Left renal pelvis (tissue), 4 donors: ENCODE data around the gene RANBP3L. TPM values are rescaled to one million over a fixed set of nuclear protein-coding genes. Genes with fewer than 3 reads are reported as not detected.
"Not testable (repeated sequence)": the region's sequence is repeated elsewhere in the genome, so short reads cannot be mapped to it uniquely, and the experiment has no call there.

ENCODE experiments used
- DNase-seq, 4 donors: peaks; one replicate each; pipeline ENCODE4 v3.0.0-alpha.2; 2013; ENCODE audit warnings: low read depth in 4 of 4, low spot score in 3 of 4
- polyA plus RNA-seq, 4 donors: library from polyadenylated mRNA; unstranded; fragments of 120-200 nt; gene quantifications; one replicate each; pipeline ENCODE4 v1.2.1, GENCODE V29; 2013; ENCODE audit not compliant: insufficient read length in 4 of 4

The RANBP3L gene
- 1 to 10 TPM in 3 of 4 donors, under 1 TPM in 1; 0.29 to 8.3 (median 7.7) TPM for polyA plus RNA-seq

GRCh38 chr5:36301858-36302603, at the start of gene RANBP3L:
Gene RANBP3L (minus strand): TSS chr5:36301902. CDS start chr5:36301416, 486 bp downstream.
- peak in 2 of 4 donors; percentile 36 to 44 for DNase-seq

- no peak for DNase-seq
Observed at GRCh38 chr5:36346896-36347690, 45.4 kb upstream of the RANBP3L start.

DNA sequence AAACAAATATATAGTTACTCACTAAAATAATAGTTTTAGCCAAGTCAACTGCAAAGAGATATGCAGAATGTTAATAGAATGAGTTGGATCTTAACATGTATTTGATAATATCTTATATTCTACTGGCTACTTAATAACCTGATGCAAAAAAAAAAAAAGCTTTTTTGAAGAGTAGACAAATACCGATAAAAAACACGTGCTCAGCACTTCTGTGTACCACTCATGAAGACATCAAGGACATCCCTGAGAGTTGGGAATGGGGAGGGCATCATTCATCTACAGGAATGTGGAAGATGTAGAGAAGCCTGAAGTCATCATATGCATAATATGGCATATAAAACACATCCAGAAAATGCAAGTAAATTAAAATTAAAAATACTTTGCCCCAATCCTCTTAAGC, 43.2 kb upstream of the RANBP3L start:
- no peak for DNase-seq

GRCh38 chr5:36341720-36342119, 40.0 kb upstream of the RANBP3L start:
- not testable (repeated sequence) for DNase-seq

GRCh38 chr5:36337597-36337996, 35.9 kb upstream of the RANBP3L start:
- no peak for DNase-seq

DNA sequence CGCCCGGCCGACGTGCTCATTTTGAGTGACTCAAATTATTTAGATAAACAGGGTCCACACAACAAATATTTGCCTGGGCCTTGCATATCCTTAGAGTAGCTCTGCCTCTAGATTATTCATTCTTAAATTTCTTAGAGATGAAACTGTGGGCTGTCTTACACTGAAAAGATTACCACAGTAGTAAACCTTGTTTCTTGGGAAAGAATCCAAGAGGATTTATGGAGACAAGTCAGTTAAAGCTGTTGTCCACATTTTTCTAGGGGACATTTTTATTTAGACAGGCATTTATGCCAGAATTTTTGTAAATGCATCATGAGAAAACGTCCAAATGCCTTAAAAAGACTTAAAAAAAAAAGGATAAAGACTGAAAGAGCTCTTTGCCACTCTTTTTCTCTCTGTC, 32.6 kb upstream of the RANBP3L start:
- DNase-seq, result peak in 2 of 4 donors; percentile 16 to 26

DNA sequence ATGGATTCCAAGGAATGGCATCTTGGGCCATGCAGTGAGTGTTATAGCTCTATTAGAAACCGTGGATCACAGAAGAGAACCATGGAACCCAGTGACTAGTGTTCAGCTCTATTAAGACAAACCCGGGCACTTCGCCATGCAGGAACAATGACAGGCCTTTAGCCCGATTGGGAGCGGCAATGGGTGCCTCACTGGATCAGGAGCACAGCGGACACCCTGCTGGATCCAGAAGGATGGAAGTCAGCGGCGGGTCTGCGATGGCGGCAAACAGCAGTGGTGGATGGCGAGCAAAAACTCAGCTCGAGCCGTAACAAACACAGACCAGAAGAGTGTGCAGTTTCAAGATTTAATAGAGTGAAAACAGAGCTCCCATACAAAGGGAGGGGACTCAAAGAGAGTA, 31.0 kb upstream of the RANBP3L start:
- not testable (repeated sequence) for DNase-seq

GRCh38 chr5:36325196-36325595, 23.5 kb upstream of the RANBP3L start:
- DNase-seq, result no peak

- DNase-seq, result no peak
Observed at GRCh38 chr5:36323926-36324781, 22.5 kb upstream of the RANBP3L start.

GRCh38 chr5:36312953-36313672, 11.4 kb upstream of the RANBP3L start:
- no peak for DNase-seq

- no peak for DNase-seq
Observed at GRCh38 chr5:36311956-36312355, 10.3 kb upstream of the RANBP3L start.

DNA sequence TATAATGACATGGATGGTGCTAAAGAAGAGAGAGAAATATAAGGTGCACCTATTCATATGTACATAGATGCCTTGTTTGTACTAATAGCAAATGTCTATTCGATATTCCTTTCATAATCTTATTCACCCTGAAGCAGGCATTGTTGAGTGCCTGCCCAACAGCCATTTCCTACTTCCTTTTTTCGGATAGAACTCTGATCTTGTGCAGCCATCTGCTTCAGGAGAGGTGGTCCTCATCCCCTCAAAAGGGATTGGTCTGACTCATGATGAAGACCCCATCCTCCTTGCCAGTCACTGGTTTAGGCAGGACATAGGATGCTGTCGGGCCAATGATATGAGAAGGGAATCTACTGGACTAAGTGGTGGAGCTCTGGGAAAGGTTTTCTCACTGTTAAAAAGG, 8.4 kb upstream of the RANBP3L start:
- no peak for DNase-seq

GRCh38 chr5:36305571-36306326, 4.0 kb upstream of the RANBP3L start:
- no peak for DNase-seq

DNA sequence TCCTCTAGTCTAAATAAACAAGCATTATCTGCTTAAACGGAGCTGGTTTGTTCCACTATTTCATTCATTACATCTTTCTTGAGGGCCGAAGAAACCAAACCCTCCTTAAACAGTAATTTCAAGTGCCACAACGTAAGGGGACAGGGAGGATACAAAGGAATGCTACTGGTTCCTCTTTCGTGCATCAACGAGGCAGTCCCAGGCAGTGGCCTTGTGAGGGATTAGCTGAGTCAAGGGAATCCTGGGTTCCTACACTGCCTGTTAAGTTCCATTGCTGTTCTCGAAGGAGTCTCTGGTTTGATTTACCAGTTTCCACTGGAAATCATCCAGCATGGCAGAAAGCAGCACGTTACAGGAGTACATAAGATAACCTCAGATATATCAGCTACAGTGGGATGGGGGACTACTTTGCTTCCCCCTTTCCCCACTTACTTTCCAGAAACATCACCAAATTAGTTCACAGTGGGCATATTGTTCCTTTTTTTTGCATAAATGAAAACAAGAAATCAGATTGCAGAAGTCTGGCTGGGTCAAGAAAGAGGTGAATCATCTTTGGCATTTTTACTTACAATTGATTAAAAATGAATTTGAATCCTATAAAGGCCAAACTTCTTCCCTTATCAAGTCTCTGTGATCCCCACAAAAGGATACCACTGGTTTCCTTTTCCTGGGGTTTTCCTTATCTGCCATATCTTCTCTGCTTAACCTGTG, 2.5 kb upstream of the RANBP3L start:
- no peak for DNase-seq

DNA sequence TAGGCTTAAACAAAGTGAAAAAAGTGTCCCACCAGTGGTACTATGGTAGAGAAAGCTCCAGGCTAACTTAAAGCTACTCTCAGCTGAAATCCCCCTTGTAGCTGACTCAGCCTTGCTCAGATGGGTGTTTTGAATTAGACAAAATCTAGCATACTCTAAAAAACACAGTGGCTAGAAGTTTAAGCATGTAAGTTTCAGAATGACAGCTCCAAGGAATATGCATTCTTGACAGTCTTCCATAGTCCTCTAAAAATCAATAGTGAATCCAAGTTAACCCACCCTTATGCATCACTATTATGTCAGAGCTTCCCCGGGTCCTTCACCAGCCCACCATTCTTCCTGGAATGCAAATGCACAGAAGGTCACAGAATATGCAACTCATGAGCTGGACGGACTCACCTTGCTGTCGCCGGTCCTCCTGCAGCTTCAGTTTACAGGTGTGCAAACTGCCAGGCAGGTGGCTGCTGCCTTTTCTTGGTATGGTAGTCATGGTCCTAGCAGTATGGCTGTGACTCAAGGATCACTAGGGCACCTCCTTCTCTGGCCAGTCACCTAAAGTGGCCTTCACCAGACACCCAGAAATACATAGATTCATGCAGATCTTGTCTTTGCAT, 668 bp downstream of the RANBP3L start:
- DNase-seq, result no peak

GRCh38 chr5:36300191-36300926, 1.3 kb downstream of the RANBP3L start:
- DNase-seq, result no peak

GRCh38 chr5:36298552-36298951, 3.1 kb downstream of the RANBP3L start:
- DNase-seq, result no peak

DNA sequence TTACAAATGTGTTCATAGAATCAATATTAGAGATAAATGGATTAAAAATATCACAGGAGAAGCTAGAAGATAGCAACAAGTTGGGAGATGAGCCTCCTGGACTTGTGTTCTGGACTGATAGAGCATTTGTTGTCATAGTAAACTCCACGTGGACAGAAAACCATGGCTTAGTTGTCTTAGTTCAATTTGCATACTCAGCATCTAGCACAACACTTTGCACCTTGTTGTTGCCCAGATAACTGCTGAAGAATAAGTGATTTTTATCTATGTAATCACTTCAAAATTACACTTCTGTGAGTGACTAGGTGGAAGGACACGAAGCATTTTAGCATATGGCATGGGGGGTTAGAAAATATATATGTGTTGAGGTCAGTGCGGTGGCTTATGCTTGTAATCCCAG, 4.0 kb downstream of the RANBP3L start:
- DNase-seq, result no peak
